ENCODE measurements around the gene B4GALT5. TPM values are rescaled to one million over a fixed set of nuclear protein-coding genes. Genes with fewer than 3 reads are reported as not detected.

B4GALT5 gene
- total and polyA plus RNA-seq, 2 donors from 2014 or later: 21.4 to 73.3 TPM

GRCh38 chr20:49747707-49748524 is 34.2 kb upstream of the B4GALT5 start:
- H3K4me3 ChIP-seq (ENCODE audit: low read length in 3 of 3): no peak overlapping the region
- H3K9ac ChIP-seq (ENCODE audit: low read length in 3 of 3): peak overlapping the region in 1 of 3 donors; percentile 26
- DNase-seq (peak in 2 of 5 donors; percentile 29 to 90), FAIRE-seq (no peak)
- no peaks in the 10 kb centered on the region for H3K36me3 ChIP-seq (ENCODE audit: control insufficient read depth in 2 of 3, insufficient read depth in 3 of 3, low read length in 3 of 3)
- peak overlapping the region; percentile 0 to 53 for H3K27ac ChIP-seq (ENCODE audit: low read depth in 2 of 2, low read length in 2 of 2)
- no peaks in the 10 kb centered on the region for H3K9me3 ChIP-seq (ENCODE audit: control insufficient read depth in 2 of 3, insufficient read depth in 1 of 3, low read length in 3 of 3)
- H3K4me1 ChIP-seq (ENCODE audit: control insufficient read depth in 2 of 3, insufficient read depth in 2 of 3, low read depth in 1 of 3, low read length in 3 of 3): no peaks in the 10 kb centered on the region
- H3K27me3 ChIP-seq (ENCODE audit: control insufficient read depth, insufficient read depth, low read length): no peaks in the 10 kb centered on the region
- intact Hi-C loops (cut with DNase I): no loop called here
- no peak for TF ChIP-seq CTCF (IDR thresholded peaks at IDR 0.05; ENCODE audit: borderline replicate concordance, extremely low read depth, insufficient read depth)

DNA sequence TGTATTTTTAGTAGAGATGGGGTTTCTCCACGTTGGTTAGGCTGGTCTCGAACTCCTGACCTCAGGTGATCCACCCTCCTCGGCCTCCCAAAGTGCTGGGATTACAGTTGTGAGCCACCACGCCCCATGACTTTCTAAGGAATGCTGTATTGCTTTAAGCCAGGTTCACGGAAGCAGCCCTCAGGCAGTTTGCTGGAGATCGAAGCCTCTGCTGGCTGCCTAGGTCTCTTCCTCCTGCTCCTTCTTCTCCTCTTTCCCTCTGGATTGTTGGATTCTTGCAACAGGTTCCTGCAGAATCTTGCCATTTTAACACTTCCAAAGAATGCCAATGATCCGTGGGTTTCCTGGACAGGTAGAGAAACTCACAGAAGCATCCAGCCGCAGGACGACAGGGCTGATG is 29.3 kb upstream of the B4GALT5 start:
- no peak overlapping the region for H3K9ac ChIP-seq (ENCODE audit: low read length in 3 of 3)
- H3K9me3 ChIP-seq (ENCODE audit: control insufficient read depth in 2 of 3, insufficient read depth in 1 of 3, low read length in 3 of 3): no peaks in the 10 kb centered on the region
- H3K27ac ChIP-seq (ENCODE audit: low read depth in 2 of 2, low read length in 2 of 2): no peak overlapping the region
- FAIRE-seq (no peak), DNase-seq (no peak)
- H3K36me3 ChIP-seq (ENCODE audit: control insufficient read depth in 2 of 3, insufficient read depth in 3 of 3, low read length in 3 of 3): no peaks in the 10 kb centered on the region
- no peak for TF ChIP-seq CTCF (IDR thresholded peaks at IDR 0.05; ENCODE audit: borderline replicate concordance, extremely low read depth, insufficient read depth)
- H3K4me1 ChIP-seq (ENCODE audit: control insufficient read depth in 2 of 3, insufficient read depth in 2 of 3, low read depth in 1 of 3, low read length in 3 of 3): no peaks in the 10 kb centered on the region
- intact Hi-C loops (cut with DNase I): no loop called here
- H3K27me3 ChIP-seq (ENCODE audit: control insufficient read depth, insufficient read depth, low read length): no peaks in the 10 kb centered on the region
- no peak overlapping the region for H3K4me3 ChIP-seq (ENCODE audit: low read length in 3 of 3)

DNA sequence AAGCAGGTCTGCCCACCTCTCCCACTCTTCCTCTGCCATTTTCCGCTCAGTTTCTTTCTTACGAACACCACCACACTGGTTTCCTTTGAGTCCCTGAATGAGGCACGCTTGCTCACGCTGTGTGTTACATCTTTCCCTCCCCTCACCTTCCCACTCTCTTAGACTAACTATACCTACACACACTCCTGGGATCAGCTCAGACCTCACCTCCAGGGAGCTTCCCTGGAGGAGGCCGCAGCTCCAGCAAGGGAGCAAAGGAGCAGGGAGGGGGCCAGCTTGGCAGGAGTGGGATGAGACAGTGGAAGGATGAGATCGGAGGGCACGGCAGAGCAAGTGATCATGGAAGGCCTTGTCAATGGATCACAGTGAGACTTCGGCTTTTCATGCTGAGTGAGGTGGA is 28.3 kb upstream of the B4GALT5 start:
- Histone ChIP-seq H3K9me3 (ENCODE audit: control insufficient read depth in 2 of 3, insufficient read depth in 1 of 3, low read length in 3 of 3) (no peaks in the 10 kb centered on the region), H3K9ac (ENCODE audit: low read length in 3 of 3) (no peak overlapping the region), H3K27ac (ENCODE audit: low read depth in 2 of 2, low read length in 2 of 2) (no peak overlapping the region), H3K36me3 (ENCODE audit: control insufficient read depth in 2 of 3, insufficient read depth in 3 of 3, low read length in 3 of 3) (no peaks in the 10 kb centered on the region), H3K4me3 (ENCODE audit: low read length in 3 of 3) (no peak overlapping the region), H3K4me1 (ENCODE audit: control insufficient read depth in 2 of 3, insufficient read depth in 2 of 3, low read depth in 1 of 3, low read length in 3 of 3) (no peaks in the 10 kb centered on the region), H3K27me3 (ENCODE audit: control insufficient read depth, insufficient read depth, low read length) (no peaks in the 10 kb centered on the region)
- FAIRE-seq (no peak), DNase-seq (no peak)
- intact Hi-C loops (cut with DNase I): no loop called here
- no peak for TF ChIP-seq CTCF (IDR thresholded peaks at IDR 0.05; ENCODE audit: borderline replicate concordance, extremely low read depth, insufficient read depth)
